Neural progenitor cell (in vitro differentiated cells): Measurements from ENCODE around the gene ABHD2. TPM values are rescaled to one million over a fixed set of nuclear protein-coding genes. Genes with fewer than 3 reads are reported as not detected.

ENCODE experiments used
- DNase-seq: peaks from one replicate; pipeline ENCODE4 v3.0.0-alpha.2; 2016; ENCODE audit warnings: low spot score
- H2AFZ ChIP-seq: fragments of 200-600 bp; sonication (generic); replicated peaks from 2 replicates; pipeline ENCODE4 v1.6.1; 2016; ENCODE audit warnings: antibody characterized with exemption
- H3F3A ChIP-seq: fragments of 200-600 bp; sonication (generic); 2 replicates; pipeline ENCODE4 v1.6.1; 2016; ENCODE audit warnings: antibody characterized with exemption, low read depth
- H3K27ac ChIP-seq: fragments of 200-600 bp; sonication (generic); 2 replicates; pipeline ENCODE4 v1.5.1; 2016; ENCODE audit warnings: mild to moderate bottlenecking
- H3K27me3 ChIP-seq: fragments of 200-600 bp; sonication (generic); 2 replicates; pipeline ENCODE4 v1.6.1; 2016; ENCODE audit warnings: mild to moderate bottlenecking, moderate library complexity
- H3K36me3 ChIP-seq: fragments of 200-600 bp; sonication (generic); 2 replicates; pipeline ENCODE4 v1.5.1; 2016
- H3K4me1 ChIP-seq: fragments of 200-600 bp; sonication (generic); 2 replicates; pipeline ENCODE4 v1.6.1; 2016; ENCODE audit warnings: mixed run types
- H3K4me2 ChIP-seq: fragments of 200-600 bp; sonication (generic); 2 replicates; pipeline ENCODE4 v1.6.1; 2016
- H3K4me3 ChIP-seq: fragments of 200-600 bp; sonication (generic); 2 replicates; pipeline ENCODE4 v1.5.1; 2016
- H3K79me2 ChIP-seq: fragments of 200-600 bp; sonication (generic); 2 replicates; pipeline ENCODE4 v1.6.1; 2016; ENCODE audit warnings: low read depth
- H3K9ac ChIP-seq: fragments of 200-600 bp; sonication (generic); 2 replicates; pipeline ENCODE4 v1.6.1; 2016
- H3K9me3 ChIP-seq: fragments of 200-600 bp; sonication (generic); 2 replicates; pipeline ENCODE4 v1.5.1; 2016; ENCODE audit warnings: low read depth
- H4K20me1 ChIP-seq: fragments of 200-600 bp; sonication (generic); 2 replicates; pipeline ENCODE4 v1.6.1; 2016; ENCODE audit warnings: low read depth
- H3K27ac Mint-ChIP-seq: 3 replicates; pipeline ENCODE4 v1.8.0; 2021; ENCODE audit warnings: mixed read lengths
- H3K27me3 Mint-ChIP-seq: 2 replicates; pipeline ENCODE4 v1.8.0; 2022; ENCODE audit warnings: low read depth, mild to moderate bottlenecking, inconsistent platforms, moderate library complexity, mixed read lengths; ENCODE audit not compliant: insufficient read depth
- H3K36me3 Mint-ChIP-seq: 3 replicates; pipeline ENCODE4 v1.8.0; 2021; ENCODE audit warnings: mixed read lengths
- H3K4me1 Mint-ChIP-seq: 3 replicates; pipeline ENCODE4 v1.8.0; 2021; ENCODE audit warnings: mixed read lengths
- H3K4me3 Mint-ChIP-seq: 3 replicates; pipeline ENCODE4 v1.8.0; 2021; ENCODE audit warnings: mild to moderate bottlenecking, moderate library complexity, mixed read lengths
- H3K9me3 Mint-ChIP-seq: 3 replicates; pipeline ENCODE4 v1.8.0; 2020; ENCODE audit warnings: mixed read lengths
- CTCF ChIP-seq: fragments of 200-600 bp; sonication (generic); IDR thresholded peaks from 2 replicates; pipeline ENCODE4 v1.5.1; 2017; ENCODE audit warnings: antibody characterized with exemption, mild to moderate bottlenecking
- EZH2 ChIP-seq: fragments of 200-600 bp; sonication (generic); IDR thresholded peaks from 2 replicates; pipeline ENCODE4 v1.6.1; 2017; ENCODE audit warnings: antibody characterized with exemption, mild to moderate bottlenecking, moderate library complexity
- EZH2phosphoT487 ChIP-seq: fragments of 200-600 bp; sonication (generic); IDR thresholded peaks from 2 replicates; pipeline ENCODE4 v1.6.1; 2017; ENCODE audit warnings: antibody characterized with exemption
- total RNA-seq: library from RNA; depleted of rRNA; stranded (reverse); fragments of >200 nt; gene quantifications from 2 replicates; pipeline ENCODE4 v1.2.3, GENCODE V29; 2015; ENCODE audit warnings: low replicate concordance

Gene ABHD2
- total RNA-seq, 1 donor from 2014 or later = 10.9 TPM

GRCh38 chr15:89122505-89123180 lies 34.4 kb downstream of the ABHD2 start:
- no peak overlapping the region for H3K4me3 ChIP-seq
- H3K9ac ChIP-seq = no peak overlapping the region
- no peak overlapping the region for H3K27ac ChIP-seq
- no peak for DNase-seq
- Mint-ChIP-seq H3K4me1 (peaks cover 4% of the 10 kb centered on the region), H3K36me3 (peaks cover 20% of the 10 kb centered on the region), H3K27ac (peak overlapping the region; percentile 42), H3K27me3 (no peaks in the 10 kb centered on the region), H3K9me3 (no peaks in the 10 kb centered on the region), H3K4me3 (no peak overlapping the region)
- H3F3A ChIP-seq = no peaks in the 10 kb centered on the region
- no peaks in the 10 kb centered on the region for H3K9me3 ChIP-seq
- H3K4me2 ChIP-seq = no peak overlapping the region
- no peaks in the 10 kb centered on the region for H3K36me3 ChIP-seq
- TF ChIP-seq EZH2 (no peak), CTCF (no peak), EZH2phosphoT487 (no peak)
- no peaks in the 10 kb centered on the region for H3K4me1 ChIP-seq
- H3K79me2 ChIP-seq = no peaks in the 10 kb centered on the region
- no peaks in the 10 kb centered on the region for H4K20me1 ChIP-seq
- no peaks in the 10 kb centered on the region for H3K27me3 ChIP-seq
- H2AFZ ChIP-seq = no peak overlapping the region

GRCh38 chr15:89123181-89123525 lies 34.9 kb downstream of the ABHD2 start:
- Histone ChIP-seq H3F3A (no peaks in the 10 kb centered on the region), H3K27me3 (no peaks in the 10 kb centered on the region), H3K36me3 (no peaks in the 10 kb centered on the region), H3K9ac (no peak overlapping the region), H3K4me2 (no peak overlapping the region), H3K9me3 (no peaks in the 10 kb centered on the region), H2AFZ (no peak overlapping the region), H3K27ac (no peak overlapping the region), H4K20me1 (no peaks in the 10 kb centered on the region), H3K4me1 (no peaks in the 10 kb centered on the region), H3K79me2 (no peaks in the 10 kb centered on the region), H3K4me3 (no peak overlapping the region)
- Mint-ChIP-seq H3K4me1 (peaks cover 4% of the 10 kb centered on the region), H3K27ac (no peak overlapping the region), H3K4me3 (no peak overlapping the region), H3K36me3 (peaks cover 19% of the 10 kb centered on the region), H3K27me3 (no peaks in the 10 kb centered on the region), H3K9me3 (no peaks in the 10 kb centered on the region)
- no peak for TF ChIP-seq CTCF
- TF ChIP-seq EZH2 = no peak
- no peak for TF ChIP-seq EZH2phosphoT487
- no peak for DNase-seq

GRCh38 chr15:89125088-89125826 lies 37.0 kb downstream of the ABHD2 start:
- H3K9ac ChIP-seq = no peak overlapping the region
- no peaks in the 10 kb centered on the region for H3K27me3 ChIP-seq
- Mint-ChIP-seq H3K9me3 (no peaks in the 10 kb centered on the region), H3K4me1 (peaks cover 4% of the 10 kb centered on the region), H3K27me3 (no peaks in the 10 kb centered on the region), H3K4me3 (no peak overlapping the region), H3K27ac (peak overlapping the region; percentile 72), H3K36me3 (peaks cover 14% of the 10 kb centered on the region)
- H3K79me2 ChIP-seq = no peaks in the 10 kb centered on the region
- H3F3A ChIP-seq = no peaks in the 10 kb centered on the region
- no peaks in the 10 kb centered on the region for H3K9me3 ChIP-seq
- H3K27ac ChIP-seq = no peak overlapping the region
- no peaks in the 10 kb centered on the region for H3K4me1 ChIP-seq
- no peaks in the 10 kb centered on the region for H3K36me3 ChIP-seq
- no peak overlapping the region for H2AFZ ChIP-seq
- no peak for DNase-seq
- H4K20me1 ChIP-seq = no peaks in the 10 kb centered on the region
- no peak overlapping the region for H3K4me2 ChIP-seq
- no peak overlapping the region for H3K4me3 ChIP-seq
- TF ChIP-seq CTCF = no peak
- no peak for TF ChIP-seq EZH2phosphoT487
- TF ChIP-seq EZH2 = no peak
